Liver (tissue), 9 donors: Measurements from ENCODE around the gene STK4. TPM values are rescaled to one million over a fixed set of nuclear protein-coding genes. Genes with fewer than 3 reads are reported as not detected.

Experiments used
- DNase-seq: peaks from one replicate; pipeline ENCODE4 v3.0.0-alpha.2; 2017; ENCODE audit warnings: low spot score
- H3K27ac ChIP-seq, 2 donors: one replicate each; pipeline ENCODE4 v1.7.0; 2013; ENCODE audit warnings: inconsistent platforms in 2 of 2, low read length in 2 of 2, control low read depth in 1 of 2, low read depth in 1 of 2, mild to moderate bottlenecking in 1 of 2
- H3K27me3 ChIP-seq, 4 donors: one replicate each; pipeline versions ENCODE4 v1.6.1 to v1.7.0; 2013; ENCODE audit warnings: low read length in 3 of 4, inconsistent platforms in 1 of 4, mild to moderate bottlenecking in 1 of 4, moderate library complexity in 1 of 4; ENCODE audit not compliant: control insufficient read depth in 4 of 4, insufficient read depth in 4 of 4
- H3K36me3 ChIP-seq, 4 donors: one replicate each; pipeline versions ENCODE4 v1.6.1 to v1.7.0; 2013; ENCODE audit warnings: low read length in 3 of 4, mild to moderate bottlenecking in 3 of 4, low read depth in 1 of 4, moderate library complexity in 1 of 4; ENCODE audit not compliant: control insufficient read depth in 4 of 4, insufficient read depth in 3 of 4
- H3K4me1 ChIP-seq, 4 donors: one replicate each; pipeline versions ENCODE4 v1.6.1 to v1.7.0; 2013; ENCODE audit warnings: low read length in 3 of 4, mild to moderate bottlenecking in 3 of 4, moderate library complexity in 1 of 4; ENCODE audit not compliant: control insufficient read depth in 4 of 4, insufficient read depth in 4 of 4
- H3K4me3 ChIP-seq, 3 donors: one replicate each; pipeline versions ENCODE4 v1.6.1 to v1.7.0; 2013; ENCODE audit warnings: low read length in 3 of 3, control low read depth in 1 of 3, low read depth in 1 of 3, mild to moderate bottlenecking in 1 of 3
- H3K9ac ChIP-seq, 2 donors: one replicate each; pipeline ENCODE4 v1.7.0; 2013; ENCODE audit warnings: low read length in 2 of 2, mild to moderate bottlenecking in 2 of 2, moderate library complexity in 2 of 2, control low read depth in 1 of 2, low read depth in 1 of 2
- H3K9me3 ChIP-seq, 4 donors: one replicate each; pipeline versions ENCODE4 v1.6.1 to v1.7.0; 2013; ENCODE audit warnings: low read length in 3 of 4; ENCODE audit not compliant: control insufficient read depth in 4 of 4
- EGR1 ChIP-seq, 2 donors: IDR thresholded peaks; 2 replicates each; pipeline ENCODE4 v1.6.1; 2016 to 2018; ENCODE audit warnings: antibody characterized with exemption in 2 of 2, low read depth in 2 of 2
- FOXA2 ChIP-seq: IDR thresholded peaks from 2 replicates; pipeline ENCODE4 v1.6.1; 2016; ENCODE audit warnings: antibody characterized with exemption
- GABPA ChIP-seq, 2 donors: IDR thresholded peaks in 1 of 2; conservative IDR thresholded peaks in 1 of 2; 2 replicates each; pipeline ENCODE4 v1.6.1; 2016; ENCODE audit warnings: antibody characterized with exemption in 2 of 2, mild to moderate bottlenecking in 1 of 2, moderate library complexity in 1 of 2
- HNF4A ChIP-seq, 2 donors: conservative IDR thresholded peaks; 2 replicates each; pipeline ENCODE4 v1.6.1; 2016; ENCODE audit warnings: antibody characterized with exemption in 2 of 2, mild to moderate bottlenecking in 2 of 2
- HNF4G ChIP-seq: IDR thresholded peaks from 2 replicates; pipeline ENCODE4 v1.6.1; 2016; ENCODE audit warnings: antibody characterized with exemption
- JUND ChIP-seq, 2 donors: IDR thresholded peaks; 2 replicates each; pipeline ENCODE4 v1.6.1; 2016; ENCODE audit warnings: antibody characterized with exemption in 2 of 2
- NR2F2 ChIP-seq: IDR thresholded peaks from 2 replicates; pipeline ENCODE4 v1.6.1; 2016; ENCODE audit warnings: antibody characterized with exemption
- RAD21 ChIP-seq, 2 donors: IDR thresholded peaks; 2 replicates each; pipeline ENCODE4 v1.6.1; 2016; ENCODE audit warnings: antibody characterized with exemption in 2 of 2, mild to moderate bottlenecking in 2 of 2
- RXRA ChIP-seq, 2 donors: IDR thresholded peaks; 2 replicates each; pipeline ENCODE4 v1.6.1; 2017 to 2018; ENCODE audit warnings: antibody characterized with exemption in 2 of 2, mild to moderate bottlenecking in 1 of 2
- SP1 ChIP-seq: IDR thresholded peaks from 2 replicates; pipeline ENCODE4 v1.6.1; 2018; ENCODE audit warnings: antibody characterized with exemption, mild to moderate bottlenecking
- YY1 ChIP-seq: IDR thresholded peaks from 2 replicates; pipeline ENCODE4 v1.6.1; 2016; ENCODE audit warnings: antibody characterized with exemption, mild to moderate bottlenecking
- WGBS: extraction: QIAGEN DNeasy Blood & Tissue Kit; methylation state at CpG from one replicate; pipeline ENCODE4 v1.1.7; 2013; 5-methylcytosine and 5-hydroxymethylcytosine counted together
- polyA plus RNA-seq, 2 donors: library from polyadenylated mRNA; stranded (reverse) in 1 of 2; unstranded in 1 of 2; fragments of 200-250 nt in 1 of 2; fragments of >200 nt in 1 of 2; fragmentation: Nextera tagmentation in 1 of 2; extraction: Ambion mirVana in 1 of 2; gene quantifications; one replicate each; pipeline versions ENCODE4 v1.2.1 to v1.2.3, GENCODE V29; 2013 to 2015
- total RNA-seq, 2 donors: library from RNA; depleted of rRNA; stranded (reverse); fragments of >200 nt; gene quantifications; one replicate each; pipeline ENCODE4 v1.2.3, GENCODE V29; 2014
- TF ChIP-seq, protein P1 (sequence below): fragments of 150-350 bp; IDR thresholded peaks from 2 replicates; pipeline ENCODE4 v1.5.1; 2017; ENCODE audit warnings: improper control_type of control experiment, low read depth, low read length; ENCODE audit not compliant: missing input control
- TF ChIP-seq, protein P2 (sequence below): IDR thresholded peaks from 2 replicates; pipeline ENCODE4 v1.6.1; 2016; ENCODE audit warnings: antibody characterized with exemption
- TF ChIP-seq, protein P3 (sequence below): IDR thresholded peaks from 2 replicates; pipeline ENCODE4 v1.6.1; 2016; ENCODE audit warnings: antibody characterized with exemption, mild to moderate bottlenecking
- TF ChIP-seq, protein P4 (sequence below): IDR thresholded peaks from 2 replicates; pipeline ENCODE4 v1.6.1; 2016; ENCODE audit warnings: antibody characterized with exemption
- donor health status: healthy.
- donor health status: healthy.
- donor health status: healthy.
- donor health status: healthy.
- donor health status: healthy.

STK4 gene
- total and polyA plus RNA-seq, 4 donors = 3.7 to 20.8 (median 13.9) TPM

DNA sequence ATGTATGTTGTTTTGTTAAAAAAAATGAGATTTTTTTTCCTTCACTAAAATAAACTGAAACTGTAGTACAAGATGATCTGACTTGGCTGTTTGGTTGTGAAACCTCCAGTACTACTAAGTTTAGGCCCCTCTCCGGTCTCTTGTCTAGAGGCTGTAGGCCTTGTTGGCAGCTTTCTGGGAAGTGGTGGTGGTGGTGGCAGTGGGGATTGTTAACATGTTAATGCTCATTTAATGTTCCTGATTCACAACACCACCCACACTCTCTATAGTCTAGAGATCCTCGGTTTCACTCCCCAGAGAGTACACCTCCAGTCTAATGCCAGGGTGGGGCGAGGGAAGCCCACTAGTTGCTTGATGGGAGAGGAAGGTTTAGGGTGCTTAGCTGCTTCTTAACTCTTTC lies 24.1 kb downstream of the STK4 start:
- Histone ChIP-seq H3K9ac (peak overlapping the region in 1 of 2 donors; percentile 21), H3K27ac (peak overlapping the region; percentile 15 to 33), H3K4me3 (no peak overlapping the region), H3K36me3 (peaks cover 0 to 12% (median 7%) of the 10 kb centered on the region in 4 donors), H3K9me3 (no peaks in the 10 kb centered on the region), H3K27me3 (no peaks in the 10 kb centered on the region), H3K4me1 (peaks cover 0 to 6% (median under 1%) of the 10 kb centered on the region in 4 donors)
- no peak for DNase-seq
- 79% methylated on average over 3 of the region's 3 CpGs for WGBS
- TF ChIP-seq YY1 = no peak
- no peak for TF ChIP-seq JUND (IDR thresholded peaks at IDR 0.05)
- TF ChIP-seq EGR1 (IDR thresholded peaks at IDR 0.05; ENCODE audit: low read depth in 2 of 2) = no peak
- no peak for TF ChIP-seq HNF4A (conservative IDR thresholded peaks at IDR 0.05)
- no peak for TF ChIP-seq SP1
- TF ChIP-seq RAD21 (IDR thresholded peaks at IDR 0.05) = no peak
- no peak for TF ChIP-seq GABPA (IDR thresholded peaks at IDR 0.05 in 1 of 2, conservative IDR thresholded peaks at IDR 0.05 in 1 of 2)
- no peak for TF ChIP-seq RXRA (IDR thresholded peaks at IDR 0.05)
- TF ChIP-seq, protein P1, sequence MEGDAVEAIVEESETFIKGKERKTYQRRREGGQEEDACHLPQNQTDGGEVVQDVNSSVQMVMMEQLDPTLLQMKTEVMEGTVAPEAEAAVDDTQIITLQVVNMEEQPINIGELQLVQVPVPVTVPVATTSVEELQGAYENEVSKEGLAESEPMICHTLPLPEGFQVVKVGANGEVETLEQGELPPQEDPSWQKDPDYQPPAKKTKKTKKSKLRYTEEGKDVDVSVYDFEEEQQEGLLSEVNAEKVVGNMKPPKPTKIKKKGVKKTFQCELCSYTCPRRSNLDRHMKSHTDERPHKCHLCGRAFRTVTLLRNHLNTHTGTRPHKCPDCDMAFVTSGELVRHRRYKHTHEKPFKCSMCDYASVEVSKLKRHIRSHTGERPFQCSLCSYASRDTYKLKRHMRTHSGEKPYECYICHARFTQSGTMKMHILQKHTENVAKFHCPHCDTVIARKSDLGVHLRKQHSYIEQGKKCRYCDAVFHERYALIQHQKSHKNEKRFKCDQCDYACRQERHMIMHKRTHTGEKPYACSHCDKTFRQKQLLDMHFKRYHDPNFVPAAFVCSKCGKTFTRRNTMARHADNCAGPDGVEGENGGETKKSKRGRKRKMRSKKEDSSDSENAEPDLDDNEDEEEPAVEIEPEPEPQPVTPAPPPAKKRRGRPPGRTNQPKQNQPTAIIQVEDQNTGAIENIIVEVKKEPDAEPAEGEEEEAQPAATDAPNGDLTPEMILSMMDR = no peak
- no peak for TF ChIP-seq FOXA2
- TF ChIP-seq, protein P2, sequence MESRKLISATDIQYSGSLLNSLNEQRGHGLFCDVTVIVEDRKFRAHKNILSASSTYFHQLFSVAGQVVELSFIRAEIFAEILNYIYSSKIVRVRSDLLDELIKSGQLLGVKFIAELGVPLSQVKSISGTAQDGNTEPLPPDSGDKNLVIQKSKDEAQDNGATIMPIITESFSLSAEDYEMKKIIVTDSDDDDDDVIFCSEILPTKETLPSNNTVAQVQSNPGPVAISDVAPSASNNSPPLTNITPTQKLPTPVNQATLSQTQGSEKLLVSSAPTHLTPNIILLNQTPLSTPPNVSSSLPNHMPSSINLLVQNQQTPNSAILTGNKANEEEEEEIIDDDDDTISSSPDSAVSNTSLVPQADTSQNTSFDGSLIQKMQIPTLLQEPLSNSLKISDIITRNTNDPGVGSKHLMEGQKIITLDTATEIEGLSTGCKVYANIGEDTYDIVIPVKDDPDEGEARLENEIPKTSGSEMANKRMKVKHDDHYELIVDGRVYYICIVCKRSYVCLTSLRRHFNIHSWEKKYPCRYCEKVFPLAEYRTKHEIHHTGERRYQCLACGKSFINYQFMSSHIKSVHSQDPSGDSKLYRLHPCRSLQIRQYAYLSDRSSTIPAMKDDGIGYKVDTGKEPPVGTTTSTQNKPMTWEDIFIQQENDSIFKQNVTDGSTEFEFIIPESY = no peak

DNA sequence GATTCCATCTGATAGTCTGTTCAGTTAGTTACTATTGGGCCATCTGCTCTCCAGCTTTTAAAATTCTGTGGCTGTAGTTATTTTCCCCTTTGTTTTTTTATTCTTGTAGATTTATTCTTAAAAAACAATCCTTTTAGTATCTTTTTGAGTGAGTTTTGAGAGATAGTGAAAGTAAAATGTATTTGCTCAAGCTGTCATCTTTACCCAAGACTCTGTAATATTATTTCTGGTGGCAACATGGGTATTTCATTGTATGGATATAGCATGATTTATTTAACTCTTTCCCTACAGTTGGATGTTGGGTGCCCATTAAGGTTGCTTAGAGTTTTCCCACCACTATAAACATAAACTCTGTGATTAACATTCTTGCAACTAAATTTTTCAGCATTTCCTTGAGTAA lies 24.6 kb downstream of the STK4 start:
- Histone ChIP-seq H3K27me3 (no peaks in the 10 kb centered on the region), H3K36me3 (peaks cover 0 to 12% (median 8%) of the 10 kb centered on the region in 4 donors), H3K4me3 (no peak overlapping the region), H3K9me3 (no peaks in the 10 kb centered on the region), H3K9ac (peak overlapping the region; percentile 4 to 36), H3K27ac (peak overlapping the region in 1 of 2 donors; percentile 33), H3K4me1 (peaks cover 0 to 6% (median under 1%) of the 10 kb centered on the region in 4 donors)
- DNase-seq = no peak
- TF ChIP-seq NR2F2 = no peak
- TF ChIP-seq, protein P3, sequence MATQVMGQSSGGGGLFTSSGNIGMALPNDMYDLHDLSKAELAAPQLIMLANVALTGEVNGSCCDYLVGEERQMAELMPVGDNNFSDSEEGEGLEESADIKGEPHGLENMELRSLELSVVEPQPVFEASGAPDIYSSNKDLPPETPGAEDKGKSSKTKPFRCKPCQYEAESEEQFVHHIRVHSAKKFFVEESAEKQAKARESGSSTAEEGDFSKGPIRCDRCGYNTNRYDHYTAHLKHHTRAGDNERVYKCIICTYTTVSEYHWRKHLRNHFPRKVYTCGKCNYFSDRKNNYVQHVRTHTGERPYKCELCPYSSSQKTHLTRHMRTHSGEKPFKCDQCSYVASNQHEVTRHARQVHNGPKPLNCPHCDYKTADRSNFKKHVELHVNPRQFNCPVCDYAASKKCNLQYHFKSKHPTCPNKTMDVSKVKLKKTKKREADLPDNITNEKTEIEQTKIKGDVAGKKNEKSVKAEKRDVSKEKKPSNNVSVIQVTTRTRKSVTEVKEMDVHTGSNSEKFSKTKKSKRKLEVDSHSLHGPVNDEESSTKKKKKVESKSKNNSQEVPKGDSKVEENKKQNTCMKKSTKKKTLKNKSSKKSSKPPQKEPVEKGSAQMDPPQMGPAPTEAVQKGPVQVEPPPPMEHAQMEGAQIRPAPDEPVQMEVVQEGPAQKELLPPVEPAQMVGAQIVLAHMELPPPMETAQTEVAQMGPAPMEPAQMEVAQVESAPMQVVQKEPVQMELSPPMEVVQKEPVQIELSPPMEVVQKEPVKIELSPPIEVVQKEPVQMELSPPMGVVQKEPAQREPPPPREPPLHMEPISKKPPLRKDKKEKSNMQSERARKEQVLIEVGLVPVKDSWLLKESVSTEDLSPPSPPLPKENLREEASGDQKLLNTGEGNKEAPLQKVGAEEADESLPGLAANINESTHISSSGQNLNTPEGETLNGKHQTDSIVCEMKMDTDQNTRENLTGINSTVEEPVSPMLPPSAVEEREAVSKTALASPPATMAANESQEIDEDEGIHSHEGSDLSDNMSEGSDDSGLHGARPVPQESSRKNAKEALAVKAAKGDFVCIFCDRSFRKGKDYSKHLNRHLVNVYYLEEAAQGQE = no peak
- TF ChIP-seq GABPA (IDR thresholded peaks at IDR 0.05 in 1 of 2, conservative IDR thresholded peaks at IDR 0.05 in 1 of 2) = no peak
- TF ChIP-seq, protein P4, sequence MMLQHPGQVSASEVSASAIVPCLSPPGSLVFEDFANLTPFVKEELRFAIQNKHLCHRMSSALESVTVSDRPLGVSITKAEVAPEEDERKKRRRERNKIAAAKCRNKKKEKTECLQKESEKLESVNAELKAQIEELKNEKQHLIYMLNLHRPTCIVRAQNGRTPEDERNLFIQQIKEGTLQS = no peak
- no peak for TF ChIP-seq HNF4G
